Fibroblast of skin of right quadriceps (primary cell): Measurements from ENCODE around the gene C11orf68.
A peak's percentile ranks its signal among the peaks of the same experiment; 100 is the strongest.
"Not testable (repeated sequence)": the region's sequence is repeated elsewhere in the genome, so short reads cannot be mapped to it uniquely, and the experiment has no call there.

Experiments used
- DNase-seq: peaks from one replicate; pipeline ENCODE4 v3.0.0-alpha.2; 2013

Gene C11orf68

DNA sequence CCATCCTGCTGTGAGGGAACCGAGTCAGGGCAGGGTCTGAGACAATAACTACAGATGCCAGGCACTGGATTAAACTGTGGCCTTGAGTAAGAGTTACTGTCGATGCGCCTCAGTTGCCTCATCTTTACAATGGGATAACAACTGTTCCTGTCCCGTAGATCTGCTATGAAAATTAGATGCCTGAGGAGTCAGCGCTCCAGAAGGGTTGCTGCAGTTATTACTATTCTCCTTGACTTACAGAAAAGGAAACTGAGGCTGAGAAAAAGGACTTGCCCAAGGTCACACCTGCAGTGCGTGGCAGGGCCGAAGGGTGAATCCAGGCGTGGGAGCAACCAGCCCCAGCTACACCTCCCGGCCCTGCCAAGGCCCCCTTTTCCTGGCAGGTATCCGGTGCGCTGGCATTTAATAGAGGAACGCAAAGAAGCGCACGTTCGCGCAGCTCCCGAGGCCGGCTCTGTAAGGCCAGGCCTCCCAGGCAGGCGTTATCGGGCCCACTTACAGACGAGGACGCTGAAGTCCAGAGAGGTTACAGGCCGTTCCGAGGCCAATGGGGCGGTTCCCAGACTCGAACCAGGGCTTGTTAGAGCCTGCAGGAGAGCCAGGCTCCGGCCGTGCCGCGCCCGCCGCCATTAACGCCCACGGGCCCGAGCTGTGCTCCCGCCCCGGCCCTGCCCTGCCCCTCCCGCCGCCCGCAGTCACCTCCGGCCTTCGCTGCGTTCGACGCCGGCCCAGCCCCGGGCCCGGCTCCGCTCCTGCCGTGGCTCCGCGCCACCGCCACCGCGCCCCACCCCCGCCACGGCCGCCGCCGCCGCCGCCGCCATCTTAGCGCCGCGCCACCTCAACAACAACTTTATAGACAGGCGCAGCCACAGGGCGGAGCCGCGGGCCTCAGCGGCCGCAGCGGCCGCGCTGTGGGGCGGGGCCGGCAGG lies at the start of gene C11orf68:
TSS of gene C11orf68 (minus strand) at position 852 of the 930 bp plus-strand sequence. CDS start at position 821, 31 bp downstream.
- no peak for DNase-seq

DNA sequence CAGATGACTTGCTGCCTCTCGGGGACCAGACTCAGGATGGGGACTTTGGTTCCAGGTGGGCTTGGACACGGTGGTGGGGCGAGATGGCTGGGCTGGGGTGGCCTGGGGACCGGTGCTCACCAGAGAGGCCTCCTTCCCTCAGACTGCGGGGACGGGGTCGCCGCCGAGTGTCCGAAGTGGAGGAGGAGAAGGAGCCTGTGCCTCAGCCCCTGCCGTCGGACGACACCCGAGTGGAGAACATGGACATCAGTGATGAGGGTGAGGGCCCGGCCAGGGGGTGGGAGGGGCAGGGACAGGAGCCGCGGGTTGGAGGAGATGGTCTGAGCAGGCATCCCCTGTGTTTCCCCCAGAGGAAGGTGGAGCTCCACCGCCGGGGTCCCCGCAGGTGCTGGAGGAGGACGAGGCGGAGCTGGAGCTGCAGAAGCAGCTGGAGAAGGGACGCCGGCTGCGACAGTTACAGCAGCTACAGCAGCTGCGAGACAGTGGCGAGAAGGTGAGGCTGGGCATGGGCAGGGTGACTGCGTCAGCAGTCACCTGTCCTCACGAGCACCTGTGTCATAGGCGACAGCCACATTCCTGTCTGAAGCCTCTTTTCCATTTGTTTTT lies 48.6 kb upstream of the C11orf68 start:
- no peak for DNase-seq

DNA sequence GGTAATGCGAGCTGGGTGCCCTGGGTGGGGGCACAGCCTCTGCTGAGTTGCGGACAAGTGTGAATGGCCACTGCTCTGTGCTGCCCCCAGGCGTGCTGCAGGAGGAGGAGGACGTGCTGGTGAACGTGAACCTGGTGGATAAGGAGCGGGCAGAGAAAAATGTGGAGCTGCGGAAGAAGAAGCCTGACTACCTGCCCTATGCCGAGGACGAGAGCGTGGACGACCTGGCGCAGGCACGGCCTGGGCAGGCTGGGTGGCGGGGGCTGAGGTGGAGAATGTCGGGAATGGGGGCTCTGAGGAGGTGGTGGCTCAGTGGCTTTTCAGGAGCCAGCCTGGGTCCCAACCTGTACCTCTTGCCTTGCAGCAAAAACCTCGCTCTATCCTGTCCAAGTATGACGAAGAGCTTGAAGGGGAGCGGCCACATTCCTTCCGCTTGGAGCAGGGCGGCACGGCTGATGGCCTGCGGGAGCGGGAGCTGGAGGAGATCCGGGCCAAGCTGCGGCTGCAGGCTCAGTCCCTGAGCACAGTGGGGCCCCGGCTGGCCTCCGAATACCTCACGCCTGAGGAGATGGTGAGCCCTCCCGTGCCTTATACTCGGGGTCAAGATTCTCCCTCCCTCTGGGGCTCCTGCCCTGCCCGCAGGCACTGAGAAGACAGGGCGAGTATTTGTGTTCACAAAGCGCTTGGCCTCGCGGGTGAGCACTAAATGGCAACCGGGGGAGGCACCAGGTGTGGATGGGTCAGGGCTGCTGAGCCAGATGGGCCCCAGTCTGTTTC lies 47.3 kb upstream of the C11orf68 start:
- no peak for DNase-seq

DNA sequence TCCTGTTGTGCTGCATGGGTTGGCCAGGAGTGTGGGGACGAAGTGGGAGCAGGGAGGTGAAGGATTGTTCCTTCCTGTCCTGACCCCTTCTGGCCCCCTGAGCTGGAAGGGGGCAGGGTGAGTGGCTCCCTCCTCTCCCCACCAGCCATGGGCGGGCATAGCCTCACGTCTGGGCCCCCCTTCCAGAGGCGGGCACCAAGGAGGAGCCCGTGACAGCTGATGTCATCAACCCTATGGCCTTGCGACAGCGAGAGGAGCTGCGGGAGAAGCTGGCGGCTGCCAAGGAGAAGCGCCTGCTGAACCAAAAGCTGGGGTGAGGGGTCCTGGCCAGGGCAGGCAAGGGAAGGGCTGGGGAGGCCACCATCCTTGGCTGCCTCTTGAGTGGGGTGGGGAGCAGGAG lies 46.0 kb upstream of the C11orf68 start:
- no peak for DNase-seq

DNA sequence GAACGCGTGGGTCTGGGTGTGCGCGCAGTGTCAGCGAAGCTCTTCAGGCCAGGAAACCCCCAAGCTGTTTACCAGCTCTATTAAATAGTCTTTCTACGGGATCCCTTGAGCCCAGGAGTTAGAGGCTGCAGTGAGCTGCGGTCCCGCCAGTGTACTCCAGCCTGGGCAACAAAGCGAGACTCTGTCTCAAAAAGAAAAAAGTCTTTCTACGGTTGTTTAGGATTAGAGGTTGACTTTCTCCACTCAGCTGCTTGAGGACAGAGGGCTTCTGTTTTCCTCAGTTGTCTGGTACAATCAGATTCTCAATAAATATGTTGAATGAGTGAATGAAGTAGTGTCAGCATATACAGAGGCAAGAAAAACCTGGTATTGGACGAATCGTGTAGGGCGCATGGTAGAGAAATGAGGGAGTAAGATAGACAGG lies 43.3 kb upstream of the C11orf68 start:
- no peak for DNase-seq

- peak; percentile 98 for DNase-seq
Observed at GRCh38 chr11:65961267-65962140, 42.6 kb upstream of the C11orf68 start, which contains the start of gene SART1. Gene SART1, plus strand, starts transcription at chr11:65961734. Its CDS starts 47 bp downstream, at chr11:65961781.

GRCh38 chr11:65960824-65961266 lies 42.0 kb upstream of the C11orf68 start:
- no peak for DNase-seq

DNA sequence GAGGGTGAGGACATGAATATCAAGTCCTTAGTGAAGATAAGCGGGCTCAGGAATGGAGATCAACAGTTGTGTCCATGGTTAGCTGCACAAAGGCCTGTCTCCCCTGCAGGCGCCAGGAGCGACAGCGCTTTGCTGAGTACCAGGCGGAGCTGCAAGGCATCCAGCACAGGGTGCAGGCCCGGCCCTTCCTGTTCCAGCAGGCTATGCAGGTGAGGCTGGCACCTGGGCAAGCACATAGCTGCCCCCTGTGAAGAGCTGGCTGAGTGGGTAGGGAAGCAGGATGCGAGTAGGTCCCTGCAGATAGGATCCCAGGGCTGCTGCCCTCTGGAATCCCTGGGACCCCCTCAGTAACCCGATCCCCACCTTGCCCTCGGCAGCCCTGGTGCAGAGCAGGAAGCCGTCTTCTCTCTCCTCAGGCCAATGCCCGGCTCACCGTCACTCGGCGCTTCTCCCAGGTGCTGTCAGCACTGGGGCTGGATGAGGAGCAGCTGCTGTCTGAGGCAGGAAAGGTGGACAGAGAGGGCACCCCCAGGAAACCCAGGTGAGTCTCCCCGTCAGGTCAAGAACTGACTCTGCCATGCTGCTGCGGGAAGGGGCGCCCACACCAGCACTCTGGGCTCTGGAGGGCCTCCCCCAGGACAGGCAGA lies 40.0 kb upstream of the C11orf68 start:
- no peak for DNase-seq

GRCh38 chr11:65958291-65958690 lies 39.4 kb upstream of the C11orf68 start:
- no peak for DNase-seq

DNA sequence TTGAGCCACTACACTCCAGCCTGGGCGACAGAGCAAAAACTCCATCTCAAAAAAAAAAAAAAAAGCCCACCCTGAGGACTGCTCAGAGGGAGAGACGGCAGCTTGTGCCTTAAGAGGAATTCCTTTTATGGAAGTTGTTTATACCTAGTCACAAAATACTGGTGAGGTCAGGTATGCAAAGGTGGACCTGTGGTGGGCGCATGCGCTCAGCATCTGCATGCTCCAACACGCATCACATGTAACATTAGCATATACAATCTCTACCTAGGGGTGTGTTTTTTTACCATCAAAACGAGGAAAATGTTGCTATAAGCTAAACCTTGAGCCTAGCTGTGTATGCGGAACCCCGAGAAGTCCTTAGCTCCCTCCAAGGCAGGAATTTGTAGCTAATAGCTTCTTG lies 35.9 kb upstream of the C11orf68 start:
- no peak for DNase-seq

- no peak for DNase-seq
Observed at GRCh38 chr11:65953471-65953870, 34.6 kb upstream of the C11orf68 start.

DNA sequence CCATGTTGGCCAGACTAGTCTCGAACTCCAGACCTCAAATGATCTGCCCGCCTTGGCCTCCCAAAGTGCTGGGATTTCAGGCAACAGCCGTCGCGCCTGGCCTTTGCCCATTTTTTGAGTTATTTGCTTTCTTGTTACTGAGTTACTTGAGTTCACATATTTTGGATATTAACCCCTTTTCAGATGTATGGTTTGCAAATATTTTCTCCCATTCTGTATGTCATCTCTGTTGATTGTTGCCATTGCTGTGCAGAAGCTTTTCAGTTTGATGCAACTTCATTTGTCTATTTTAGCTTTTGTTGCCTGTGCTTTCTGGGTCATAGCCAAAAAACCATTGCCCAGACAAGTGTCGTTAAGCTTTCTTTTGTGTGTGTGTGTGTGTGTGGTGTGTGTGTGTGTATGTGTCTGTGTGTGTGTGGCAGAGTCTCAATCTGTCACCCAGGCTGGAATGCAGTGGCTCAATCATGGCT lies 33.2 kb upstream of the C11orf68 start:
- no peak for DNase-seq

GRCh38 chr11:65951641-65952040 lies 32.8 kb upstream of the C11orf68 start:
- not testable (repeated sequence) for DNase-seq

- not testable (repeated sequence) for DNase-seq
Observed at GRCh38 chr11:65950711-65951110, 31.8 kb upstream of the C11orf68 start.

GRCh38 chr11:65947603-65948125 lies 28.8 kb upstream of the C11orf68 start:
- no peak for DNase-seq

GRCh38 chr11:65947133-65947532 lies 28.3 kb upstream of the C11orf68 start:
- DNase-seq: no peak

DNA sequence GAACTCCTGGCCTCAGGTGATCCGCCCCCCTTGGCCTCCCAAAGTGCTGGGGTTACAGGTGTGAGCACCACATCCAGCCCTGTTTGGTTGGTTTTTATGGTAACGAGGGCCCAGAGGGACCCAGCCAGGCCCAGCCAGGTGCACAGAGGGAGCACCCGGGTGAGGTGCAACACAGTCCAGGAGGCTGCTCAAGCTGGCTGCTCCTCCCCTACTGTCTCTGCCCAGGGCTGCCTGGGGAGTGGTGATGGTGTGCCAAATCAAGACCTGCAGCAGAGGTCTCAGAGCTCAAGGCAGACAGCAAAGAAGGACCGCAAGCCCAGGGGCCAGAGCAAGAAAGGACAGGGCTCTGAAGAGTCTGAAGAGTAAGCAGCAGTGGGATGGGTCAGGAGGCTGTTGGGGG lies 27.8 kb upstream of the C11orf68 start:
- DNase-seq: no peak

- DNase-seq: no peak
Observed at GRCh38 chr11:65945941-65946558, 27.2 kb upstream of the C11orf68 start.

GRCh38 chr11:65945430-65945911 lies 26.6 kb upstream of the C11orf68 start, which contains the start of gene TSGA10IP:
Gene TSGA10IP, plus strand, starts transcription at chr11:65945480. Its CDS starts 196 bp downstream, at chr11:65945676.
- DNase-seq: no peak

DNA sequence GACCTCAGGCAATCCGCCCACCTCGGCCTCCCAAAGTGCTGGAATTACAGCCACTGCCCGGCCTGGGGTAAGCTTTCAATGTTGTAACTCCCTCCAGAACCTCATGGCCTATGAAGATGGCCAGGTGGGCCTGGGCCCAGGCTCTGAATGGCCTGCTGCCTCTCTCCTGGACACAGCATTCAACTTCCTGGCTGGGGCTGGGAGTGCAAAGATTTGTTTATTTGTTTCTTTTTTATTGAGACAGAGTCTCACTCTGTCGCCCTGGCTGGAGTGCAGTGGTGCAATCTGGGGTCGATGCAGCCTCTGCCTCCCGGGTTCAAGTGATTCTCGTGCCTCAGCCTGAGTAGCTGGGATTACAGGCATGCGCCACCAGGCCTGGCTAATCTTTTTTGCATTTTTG lies 25.9 kb upstream of the C11orf68 start:
- DNase-seq: no peak
